HCT116 (cell line): ENCODE data around the gene SYNGR3.

Source experiments
- ATF3 ChIP-seq: IDR thresholded peaks from 2 replicates; pipeline ENCODE4 v1.6.1; 2012
- CTCF ChIP-seq, 3 experiments: fragments of 200-600 bp in 1 of 3; sonication (generic) in 1 of 3; IDR thresholded peaks in 2 of 3; conservative IDR thresholded peaks in 1 of 3; 2 replicates each; pipeline ENCODE4 v1.5.1; 2012 to 2017; ENCODE audit warnings: low read depth in 2 of 3, low read length in 2 of 3, antibody characterized with exemption in 1 of 3, borderline replicate concordance in 1 of 3, control low read depth in 1 of 3, mild to moderate bottlenecking in 1 of 3, mixed read lengths in 1 of 3, mixed run types in 1 of 3, moderate library complexity in 1 of 3; ENCODE audit not compliant: insufficient read depth in 1 of 3
- EZH2phosphoT487 ChIP-seq: fragments of 200-600 bp; IDR thresholded peaks from 2 replicates; pipeline ENCODE4 v1.6.1; 2018; ENCODE audit warnings: antibody characterized with exemption, borderline replicate concordance
- MAX ChIP-seq: IDR thresholded peaks from 2 replicates; pipeline ENCODE4 v1.6.1; 2012
- POLR2A ChIP-seq: IDR thresholded peaks from 2 replicates; pipeline ENCODE4 v1.7.0; 2011; ENCODE audit warnings: borderline replicate concordance; ENCODE audit not compliant: insufficient read depth, insufficient read length; ENCODE audit errors: extremely low read depth
- POLR2AphosphoS5 ChIP-seq: IDR thresholded peaks from 2 replicates; pipeline ENCODE4 v1.6.1; 2011; ENCODE audit warnings: mild to moderate bottlenecking, low read depth, low read length, moderate library complexity
- YY1 ChIP-seq: IDR thresholded peaks from 2 replicates; pipeline ENCODE4 v1.6.1; 2011; ENCODE audit warnings: low read length, low read depth, moderate library complexity, mild to moderate bottlenecking; ENCODE audit not compliant: insufficient replicate concordance; ENCODE audit errors: extremely low read depth

GRCh38 chr16:1958715-1959268 lies 31.0 kb upstream of the SYNGR3 start:
- TF ChIP-seq ATF3 (no peak), CTCF (IDR thresholded peaks at IDR 0.05 in 2 of 3, conservative IDR thresholded peaks at IDR 0.05 in 1 of 3; ENCODE audit: borderline replicate concordance in 1 of 3, insufficient read depth in 1 of 3, low read depth in 2 of 3, low read length in 2 of 3) (no peak), MAX (no peak), POLR2A (no peak), POLR2AphosphoS5 (no peak), YY1 (no peak), EZH2phosphoT487 (no peak)
